Measurements from ENCODE around the gene GOLGA6D. TPM values are rescaled to one million over a fixed set of nuclear protein-coding genes. Genes with fewer than 3 reads are reported as not detected.
"Not testable (repeated sequence)": the region's sequence is repeated elsewhere in the genome, so short reads cannot be mapped to it uniquely, and the experiment has no call there.

GOLGA6D gene
- total RNA-seq, 6 experiments from 2014 or later: 0.12 to 0.49 (median 0.27) TPM; not detected in 1

DNA sequence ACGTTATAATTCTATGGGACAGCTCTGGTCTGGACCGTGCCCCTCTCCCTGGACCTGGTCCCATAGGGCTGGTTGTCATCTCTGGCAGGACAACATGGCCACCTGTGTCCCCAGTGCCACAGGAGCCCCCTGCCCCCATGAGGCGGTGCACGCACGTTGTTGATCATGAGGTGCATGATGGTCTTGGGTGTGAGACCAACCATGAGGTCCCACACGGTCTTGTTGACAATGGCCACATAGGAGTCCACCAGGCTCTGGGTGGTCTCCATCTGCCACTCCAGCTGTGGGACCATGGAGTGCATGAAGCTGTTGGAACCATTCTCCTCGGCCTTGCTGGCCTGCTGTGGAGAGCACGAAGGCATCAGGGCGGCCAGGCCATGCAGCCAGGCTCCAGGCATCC lies 19.7 kb downstream of the GOLGA6D start:
- no peaks in the 10 kb centered on the region for H3K36me3 ChIP-seq
- intact Hi-C loops (cut with DNase I): loop anchor here (10.0 kb wide), 2 partner anchors 278 to 288 kb away; partner anchors contain the start of gene PPCDC (in 1 of the 2)
- H3K4me1 ChIP-seq: no peaks in the 10 kb centered on the region
- H3K9me3 ChIP-seq: no peaks in the 10 kb centered on the region
- no peaks in the 10 kb centered on the region for H3K27me3 ChIP-seq
- DNase-seq (no peak), ATAC-seq (no peak)
- 100% methylated on average over 1 of the region's 9 CpGs for WGBS (ENCODE audit: insufficient coverage, low coverage, low lambda C conversion rate, missing lambda C conversion rate)
- TF ChIP-seq, protein P1, sequence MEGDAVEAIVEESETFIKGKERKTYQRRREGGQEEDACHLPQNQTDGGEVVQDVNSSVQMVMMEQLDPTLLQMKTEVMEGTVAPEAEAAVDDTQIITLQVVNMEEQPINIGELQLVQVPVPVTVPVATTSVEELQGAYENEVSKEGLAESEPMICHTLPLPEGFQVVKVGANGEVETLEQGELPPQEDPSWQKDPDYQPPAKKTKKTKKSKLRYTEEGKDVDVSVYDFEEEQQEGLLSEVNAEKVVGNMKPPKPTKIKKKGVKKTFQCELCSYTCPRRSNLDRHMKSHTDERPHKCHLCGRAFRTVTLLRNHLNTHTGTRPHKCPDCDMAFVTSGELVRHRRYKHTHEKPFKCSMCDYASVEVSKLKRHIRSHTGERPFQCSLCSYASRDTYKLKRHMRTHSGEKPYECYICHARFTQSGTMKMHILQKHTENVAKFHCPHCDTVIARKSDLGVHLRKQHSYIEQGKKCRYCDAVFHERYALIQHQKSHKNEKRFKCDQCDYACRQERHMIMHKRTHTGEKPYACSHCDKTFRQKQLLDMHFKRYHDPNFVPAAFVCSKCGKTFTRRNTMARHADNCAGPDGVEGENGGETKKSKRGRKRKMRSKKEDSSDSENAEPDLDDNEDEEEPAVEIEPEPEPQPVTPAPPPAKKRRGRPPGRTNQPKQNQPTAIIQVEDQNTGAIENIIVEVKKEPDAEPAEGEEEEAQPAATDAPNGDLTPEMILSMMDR (IDR thresholded peaks at IDR 0.05): no peak
- no peak for TF ChIP-seq POLR2A (IDR thresholded peaks at IDR 0.05)
- no peak overlapping the region for H3K4me3 ChIP-seq
- no peak overlapping the region for H3K27ac ChIP-seq

GRCh38 chr15:75302753-75303152 lies 20.1 kb downstream of the GOLGA6D start:
- ATAC-seq, DNase-seq, H3K27ac ChIP-seq, H3K9me3 ChIP-seq, H3K4me1 ChIP-seq, H3K27me3 ChIP-seq, H3K36me3 ChIP-seq, H3K4me3 ChIP-seq: not testable (repeated sequence)
- no CpG with 5 or more reads among the region's 4 CpGs for WGBS (ENCODE audit: insufficient coverage, low coverage, low lambda C conversion rate, missing lambda C conversion rate)
- intact Hi-C loops (cut with DNase I): loop anchor here (10.0 kb wide), 2 partner anchors 278 to 288 kb away; partner anchors contain the start of gene PPCDC (in 1 of the 2)

GRCh38 chr15:75306188-75306587 lies 23.6 kb downstream of the GOLGA6D start:
- intact Hi-C loops (cut with DNase I): loop anchor here (10.0 kb wide), 2 partner anchors 281 to 291 kb away; partner anchors contain the start of gene PPCDC (in 1 of the 2)
- no peaks in the 10 kb centered on the region for H3K27me3 ChIP-seq
- H3K4me1 ChIP-seq: no peaks in the 10 kb centered on the region
- ATAC-seq: no peak
- DNase-seq: no peak
- TF ChIP-seq, protein P1 (IDR thresholded peaks at IDR 0.05): no peak
- TF ChIP-seq POLR2A (IDR thresholded peaks at IDR 0.05): no peak
- 11% methylated on average over 2 of the region's 3 CpGs for WGBS (ENCODE audit: insufficient coverage, low coverage, low lambda C conversion rate, missing lambda C conversion rate)
- H3K4me3 ChIP-seq: no peak overlapping the region
- H3K36me3 ChIP-seq: no peaks in the 10 kb centered on the region
- H3K27ac ChIP-seq: no peak overlapping the region
- no peaks in the 10 kb centered on the region for H3K9me3 ChIP-seq

- intact Hi-C loops (cut with DNase I): loop anchor here (10.0 kb wide), 2 partner anchors 283 to 293 kb away; partner anchors contain the start of gene PPCDC (in 1 of the 2)
- 34% methylated on average over 12 of the region's 15 CpGs for WGBS (ENCODE audit: insufficient coverage, low coverage, low lambda C conversion rate, missing lambda C conversion rate)
- ATAC-seq: peak; percentile 88 to 99 (median 94)
Observed at GRCh38 chr15:75307778-75308390, 25.2 kb downstream of the GOLGA6D start.

GRCh38 chr15:75309711-75310110 lies 27.1 kb downstream of the GOLGA6D start:
- H3K9me3 ChIP-seq: no peaks in the 10 kb centered on the region
- intact Hi-C loops (cut with DNase I): loop anchor here (10.0 kb wide), 2 partner anchors 285 to 295 kb away; partner anchors contain the start of gene PPCDC (in 1 of the 2)
- H3K4me3 ChIP-seq: no peak overlapping the region
- ATAC-seq (no peak), DNase-seq (no peak)
- H3K4me1 ChIP-seq: no peaks in the 10 kb centered on the region
- TF ChIP-seq POLR2A (IDR thresholded peaks at IDR 0.05): no peak
- H3K36me3 ChIP-seq: no peaks in the 10 kb centered on the region
- H3K27ac ChIP-seq: no peak overlapping the region
- H3K27me3 ChIP-seq: no peaks in the 10 kb centered on the region

More at GRCh38 chr15:75307778-75308390, 25.2 kb downstream of the GOLGA6D start:
- Histone ChIP-seq H3K36me3 (no peaks in the 10 kb centered on the region), H3K4me3 (no peak overlapping the region), H3K4me1 (no peaks in the 10 kb centered on the region), H3K27ac (no peak overlapping the region), H3K27me3 (no peaks in the 10 kb centered on the region), H3K9me3 (no peaks in the 10 kb centered on the region)
- peak; percentile 68 to 78 (median 68) for DNase-seq
- TF ChIP-seq POLR2A (IDR thresholded peaks at IDR 0.05): no peak
- TF ChIP-seq, protein P1 (IDR thresholded peaks at IDR 0.05): peak; percentile 48 to 67 (median 56)

- H3K9me3 ChIP-seq; H3K36me3 ChIP-seq; ATAC-seq; DNase-seq; H3K27ac ChIP-seq; H3K4me1 ChIP-seq; H3K27me3 ChIP-seq; H3K4me3 ChIP-seq; intact Hi-C loops (cut with DNase I): not testable (repeated sequence)
- WGBS (ENCODE audit: insufficient coverage, low coverage, low lambda C conversion rate, missing lambda C conversion rate): no CpG with 5 or more reads among the region's 1 CpG
Observed at GRCh38 chr15:75312548-75312947, 29.9 kb downstream of the GOLGA6D start.

All from right lobe of liver (tissue), 6 donors.